Ovary (tissue), 3 donors: ENCODE measurements around the gene ABCC5.

Experiments
- CTCF ChIP-seq, 3 donors: fragments of 450-650 bp in 2 of 3; fragments of 200-600 bp in 1 of 3; IDR thresholded peaks; one replicate each; pipeline versions ENCODE4 v1.5.1 to v1.8.0; 2016 to 2022; ENCODE audit warnings: antibody characterized with exemption in 3 of 3, mild to moderate bottlenecking in 1 of 3
- EP300 ChIP-seq: sonication (generic); formaldehyde crosslinking; IDR thresholded peaks from one replicate; pipeline ENCODE4 v1.6.1; 2017; ENCODE audit warnings: antibody characterized with exemption
- donor health status: DM: no; HTN: no; CAD: no.

GRCh38 chr3:184016169-184016570 lies 1.5 kb downstream of the ABCC5 start:
- TF ChIP-seq CTCF (IDR thresholded peaks at IDR 0.05) = no peak
- no peak for TF ChIP-seq EP300
